Measurements from ENCODE around the gene LRRC71. TPM values are rescaled to one million over a fixed set of nuclear protein-coding genes. Genes with fewer than 3 reads are reported as not detected.

Gene LRRC71
- total RNA-seq, 1 experiment from 2014 or later: not detected

DNA sequence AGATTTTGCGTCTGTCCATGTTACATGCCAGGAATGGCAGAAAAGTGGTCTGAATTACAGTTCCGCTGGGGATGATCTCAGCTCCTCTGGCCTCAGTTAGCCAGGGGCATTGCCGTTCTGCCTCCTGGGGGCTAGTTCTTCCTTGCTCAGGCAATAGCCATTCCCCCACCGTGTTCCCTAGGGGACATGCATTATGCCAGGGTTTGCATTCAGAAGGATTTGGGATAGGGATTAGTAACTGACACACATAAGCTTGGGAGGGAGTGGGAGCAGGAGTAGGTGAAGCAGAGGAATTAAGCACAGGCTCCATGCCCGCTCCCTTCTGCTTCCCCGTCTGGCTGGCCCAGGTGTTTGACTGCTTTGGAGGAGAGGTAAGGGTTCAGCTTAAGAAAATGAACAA is 12.7 kb downstream of the LRRC71 start:
- TF ChIP-seq, protein P1, sequence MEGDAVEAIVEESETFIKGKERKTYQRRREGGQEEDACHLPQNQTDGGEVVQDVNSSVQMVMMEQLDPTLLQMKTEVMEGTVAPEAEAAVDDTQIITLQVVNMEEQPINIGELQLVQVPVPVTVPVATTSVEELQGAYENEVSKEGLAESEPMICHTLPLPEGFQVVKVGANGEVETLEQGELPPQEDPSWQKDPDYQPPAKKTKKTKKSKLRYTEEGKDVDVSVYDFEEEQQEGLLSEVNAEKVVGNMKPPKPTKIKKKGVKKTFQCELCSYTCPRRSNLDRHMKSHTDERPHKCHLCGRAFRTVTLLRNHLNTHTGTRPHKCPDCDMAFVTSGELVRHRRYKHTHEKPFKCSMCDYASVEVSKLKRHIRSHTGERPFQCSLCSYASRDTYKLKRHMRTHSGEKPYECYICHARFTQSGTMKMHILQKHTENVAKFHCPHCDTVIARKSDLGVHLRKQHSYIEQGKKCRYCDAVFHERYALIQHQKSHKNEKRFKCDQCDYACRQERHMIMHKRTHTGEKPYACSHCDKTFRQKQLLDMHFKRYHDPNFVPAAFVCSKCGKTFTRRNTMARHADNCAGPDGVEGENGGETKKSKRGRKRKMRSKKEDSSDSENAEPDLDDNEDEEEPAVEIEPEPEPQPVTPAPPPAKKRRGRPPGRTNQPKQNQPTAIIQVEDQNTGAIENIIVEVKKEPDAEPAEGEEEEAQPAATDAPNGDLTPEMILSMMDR (IDR thresholded peaks at IDR 0.05; ENCODE audit: insufficient read depth in 1 of 2, low read depth in 1 of 2, low read length in 1 of 2, severe bottlenecking in 1 of 2, unreplicated experiment in 1 of 2): no peak
- peaks cover 34% of the 10 kb centered on the region for H3K36me3 Mint-ChIP-seq (ENCODE audit: insufficient read depth, unreplicated experiment)
- intact Hi-C loops (cut with micrococcal nuclease; ENCODE audit: unreplicated experiment): no loop called here
- BruUV-seq (replicated peaks): no TSS peak
- ChIA-PET CTCF (no interaction called here), POLR2A (no interaction called here)
- Histone ChIP-seq H3K36me3 (ENCODE audit: control insufficient read depth, insufficient read depth, low read length) (peaks cover 1% of the 10 kb centered on the region; the same call in 1 of the 2 replicates), H3K4me1 (no peaks in the 10 kb centered on the region), H3K4me3 (ENCODE audit: low read depth, low read length) (no peak overlapping the region), H3K9me3 (no peaks in the 10 kb centered on the region), H3K27me3 (replicated peaks; ENCODE audit: control insufficient read depth, insufficient read depth, low read length) (no peaks in the 10 kb centered on the region)
- H3K9me3 Mint-ChIP-seq (ENCODE audit: unreplicated experiment): no peaks in the 10 kb centered on the region
- no peak overlapping the region for H3K4me3 Mint-ChIP-seq (ENCODE audit: unreplicated experiment)
- no peak overlapping the region for H3K27ac Mint-ChIP-seq (ENCODE audit: unreplicated experiment)
- DNase-seq: no peak
- H3K27me3 Mint-ChIP-seq (ENCODE audit: insufficient read depth, unreplicated experiment): peaks cover 18% of the 10 kb centered on the region
- H3K4me1 Mint-ChIP-seq (ENCODE audit: low read depth, unreplicated experiment): no peaks in the 10 kb centered on the region

DNA sequence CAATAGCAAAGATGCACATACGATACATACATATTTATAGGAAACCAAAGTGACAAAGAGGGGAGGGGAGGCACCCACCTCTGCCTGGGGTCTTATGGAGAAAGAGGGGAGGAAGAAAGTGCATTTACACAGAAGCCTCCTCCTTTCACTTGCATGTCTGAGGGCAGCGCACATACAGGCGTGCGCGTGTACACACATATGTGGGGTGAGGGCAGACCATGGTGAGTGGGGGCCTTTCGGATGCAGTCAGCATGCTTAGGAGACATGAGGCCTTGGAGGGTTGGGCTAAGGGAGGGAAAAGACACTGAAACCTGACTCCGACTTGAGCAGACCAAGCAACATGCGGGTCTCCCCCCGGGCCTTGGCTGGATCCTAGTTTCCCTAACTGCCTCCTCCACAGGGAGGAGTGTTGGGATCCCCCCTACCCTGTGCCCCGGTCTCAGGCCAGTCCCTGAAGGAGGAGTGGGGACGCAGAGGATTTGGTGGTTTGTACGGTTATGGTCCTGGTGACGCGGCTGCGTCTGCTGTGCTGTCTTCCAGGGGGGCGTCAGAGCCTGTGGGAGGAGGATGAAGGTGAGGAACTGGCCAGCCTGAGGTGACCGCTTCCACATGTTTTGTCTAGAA is 15.2 kb downstream of the LRRC71 start:
- H3K9me3 ChIP-seq: no peaks in the 10 kb centered on the region
- H3K4me3 ChIP-seq (ENCODE audit: low read depth, low read length): no peak overlapping the region
- no peak overlapping the region for H3K27ac Mint-ChIP-seq (ENCODE audit: unreplicated experiment)
- H3K4me3 Mint-ChIP-seq (ENCODE audit: unreplicated experiment): no peak overlapping the region
- intact Hi-C loops (cut with micrococcal nuclease; ENCODE audit: unreplicated experiment): no loop called here
- TF ChIP-seq, protein P1 (IDR thresholded peaks at IDR 0.05; ENCODE audit: insufficient read depth in 1 of 2, low read depth in 1 of 2, low read length in 1 of 2, severe bottlenecking in 1 of 2, unreplicated experiment in 1 of 2): no peak
- H3K27me3 Mint-ChIP-seq (ENCODE audit: insufficient read depth, unreplicated experiment): peaks cover 7% of the 10 kb centered on the region
- peaks cover 8% of the 10 kb centered on the region for H3K36me3 ChIP-seq (ENCODE audit: control insufficient read depth, insufficient read depth, low read length)
- DNase-seq: no peak
- no peaks in the 10 kb centered on the region for H3K9me3 Mint-ChIP-seq (ENCODE audit: unreplicated experiment)
- H3K4me1 ChIP-seq: no peaks in the 10 kb centered on the region
- CTCF ChIA-PET: interaction anchor here (1.2 kb wide), 1 partner anchor 12 kb away, joined by 3 read pairs; no protein-coding TSS in a partner anchor
- no peaks in the 10 kb centered on the region for H3K4me1 Mint-ChIP-seq (ENCODE audit: low read depth, unreplicated experiment)
- POLR2A ChIA-PET: no interaction called here
- peaks cover 50% of the 10 kb centered on the region for H3K36me3 Mint-ChIP-seq (ENCODE audit: insufficient read depth, unreplicated experiment)
- H3K27me3 ChIP-seq (replicated peaks; ENCODE audit: control insufficient read depth, insufficient read depth, low read length): no peaks in the 10 kb centered on the region
- BruUV-seq (replicated peaks): no TSS peak

DNA sequence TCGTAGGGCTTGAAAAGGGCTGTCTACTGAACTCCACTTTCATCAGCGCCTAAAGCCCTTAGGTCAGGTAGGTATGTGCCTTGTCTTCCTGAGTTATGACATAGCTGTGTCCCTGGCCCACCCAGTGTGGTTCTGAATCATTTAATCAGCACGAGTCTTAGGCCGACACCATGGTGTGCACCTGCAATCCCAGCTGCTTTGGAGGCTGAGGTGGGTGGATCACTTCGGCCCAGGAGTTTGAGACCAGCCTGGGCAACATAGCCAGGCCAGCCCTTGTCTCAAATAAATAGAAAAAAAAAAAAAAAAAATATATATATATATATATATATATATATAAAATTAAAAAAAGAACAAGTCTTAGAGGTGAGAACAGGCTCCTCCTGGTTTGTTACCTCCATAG is 15.8 kb downstream of the LRRC71 start:
- BruUV-seq (replicated peaks): no TSS peak
- no peaks in the 10 kb centered on the region for H3K9me3 Mint-ChIP-seq (ENCODE audit: unreplicated experiment)
- POLR2A ChIA-PET: no interaction called here
- H3K4me3 Mint-ChIP-seq (ENCODE audit: unreplicated experiment): no peak overlapping the region
- no peak overlapping the region for H3K27ac Mint-ChIP-seq (ENCODE audit: unreplicated experiment)
- no peak overlapping the region for H3K4me3 ChIP-seq (ENCODE audit: low read depth, low read length)
- no peaks in the 10 kb centered on the region for H3K27me3 ChIP-seq (replicated peaks; ENCODE audit: control insufficient read depth, insufficient read depth, low read length)
- H3K9me3 ChIP-seq: no peaks in the 10 kb centered on the region
- H3K36me3 Mint-ChIP-seq (ENCODE audit: insufficient read depth, unreplicated experiment): peaks cover 44% of the 10 kb centered on the region
- DNase-seq: no peak
- peaks cover 8% of the 10 kb centered on the region for H3K36me3 ChIP-seq (ENCODE audit: control insufficient read depth, insufficient read depth, low read length)
- no peaks in the 10 kb centered on the region for H3K4me1 Mint-ChIP-seq (ENCODE audit: low read depth, unreplicated experiment)
- H3K4me1 ChIP-seq: no peaks in the 10 kb centered on the region
- TF ChIP-seq, protein P1 (IDR thresholded peaks at IDR 0.05; ENCODE audit: insufficient read depth in 1 of 2, low read depth in 1 of 2, low read length in 1 of 2, severe bottlenecking in 1 of 2, unreplicated experiment in 1 of 2): no peak
- CTCF ChIA-PET: interaction anchor here (0.8 to 1.2 kb wide), 2 partner anchors 8 to 12 kb away, joined by 3 to 6 read pairs; no protein-coding TSS in a partner anchor
- peaks cover 1% of the 10 kb centered on the region for H3K27me3 Mint-ChIP-seq (ENCODE audit: insufficient read depth, unreplicated experiment)
- intact Hi-C loops (cut with micrococcal nuclease; ENCODE audit: unreplicated experiment): no loop called here

Data from Caco-2 (cell line).